ENCODE measurements around the gene SPNS3.

The SPNS3 gene

GRCh38 chr17:4472286-4472685 is 38.5 kb downstream of the SPNS3 start:
- DNase-seq, result no peak

GRCh38 chr17:4474093-4474492 is 40.4 kb downstream of the SPNS3 start:
- DNase-seq, result no peak

GRCh38 chr17:4475001-4475400 is 41.3 kb downstream of the SPNS3 start:
- DNase-seq, result no peak

GRCh38 chr17:4475463-4475862 is 41.7 kb downstream of the SPNS3 start:
- no peak for DNase-seq

GRCh38 chr17:4476017-4476416 is 42.3 kb downstream of the SPNS3 start:
- no peak for DNase-seq

GRCh38 chr17:4476511-4477070 is 42.9 kb downstream of the SPNS3 start:
- no peak for DNase-seq

- no peak for DNase-seq
These were observed 43.6 kb downstream of the SPNS3 start for GRCh38 chr17:4477255-4477791.

GRCh38 chr17:4478318-4478830 is 44.6 kb downstream of the SPNS3 start:
- DNase-seq, result no peak

- no peak for DNase-seq
These were observed 45.7 kb downstream of the SPNS3 start for GRCh38 chr17:4479340-4479981.

- no peak for DNase-seq
These were observed 46.4 kb downstream of the SPNS3 start for GRCh38 chr17:4479982-4480751.

GRCh38 chr17:4480929-4481898 is 47.5 kb downstream of the SPNS3 start:
- DNase-seq, result no peak

- DNase-seq, result no peak
These were observed 48.7 kb downstream of the SPNS3 start for GRCh38 chr17:4482338-4483011.

- DNase-seq, result no peak
These were observed 49.5 kb downstream of the SPNS3 start for GRCh38 chr17:4483012-4483840.

- DNase-seq, result no peak
These were observed 52.2 kb downstream of the SPNS3 start for GRCh38 chr17:4485676-4486646.

- DNase-seq, result no peak
These were observed 53.6 kb downstream of the SPNS3 start for GRCh38 chr17:4487296-4487695.

- DNase-seq, result no peak
These were observed 54.3 kb downstream of the SPNS3 start for GRCh38 chr17:4487820-4488716.

- DNase-seq, result no peak
These were observed 55.4 kb downstream of the SPNS3 start for GRCh38 chr17:4488989-4489595.

GRCh38 chr17:4490109-4490591 is 56.4 kb downstream of the SPNS3 start:
- DNase-seq, result no peak

Data from NCI-H2029 treated with DMSO at 0.1 percent for 48 hours (cell line).